ENCODE results near the gene WNT9A. TPM values are rescaled to one million over a fixed set of nuclear protein-coding genes. Genes with fewer than 3 reads are reported as not detected.

The WNT9A gene
- polyA plus RNA-seq, 1 experiment: 1.5 TPM

GRCh38 chr1:227893300-227893948 is 54.3 kb downstream of the WNT9A start:
- POLR2A ChIA-PET: no interaction called here
- no peak for DNase-seq (ENCODE audit: low read depth)
- CTCF ChIA-PET: no interaction called here

GRCh38 chr1:227892489-227893299 is 55.0 kb downstream of the WNT9A start:
- POLR2A ChIA-PET: no interaction called here
- H3K4me3 ChIP-seq (ENCODE audit: low read depth, low read length): no peak overlapping the region
- no peak for DNase-seq (ENCODE audit: low read depth)
- no peaks in the 10 kb centered on the region; the same call in 1 of the 2 replicates for H3K27me3 ChIP-seq (ENCODE audit: control insufficient read depth, insufficient read depth, low read length)
- CTCF ChIA-PET: interaction anchor here (1.1 kb wide), 1 partner anchor 129 kb away, joined by 3 read pairs; no protein-coding TSS in a partner anchor
- H3K36me3 ChIP-seq (ENCODE audit: control insufficient read depth, insufficient read depth, low read length): no peaks in the 10 kb centered on the region
- TF ChIP-seq CTCF (IDR thresholded peaks at IDR 0.05; ENCODE audit: insufficient read depth, low read depth, low read length): no peak

More at GRCh38 chr1:227893300-227893948, 54.3 kb downstream of the WNT9A start:
- Histone ChIP-seq H3K4me3 (ENCODE audit: low read depth, low read length) (no peak overlapping the region), H3K27me3 (ENCODE audit: control insufficient read depth, insufficient read depth, low read length) (no peaks in the 10 kb centered on the region), H3K36me3 (ENCODE audit: control insufficient read depth, insufficient read depth, low read length) (no peaks in the 10 kb centered on the region)
- TF ChIP-seq CTCF (IDR thresholded peaks at IDR 0.05; ENCODE audit: insufficient read depth, low read depth, low read length): no peak

- TF ChIP-seq CTCF (IDR thresholded peaks at IDR 0.05; ENCODE audit: insufficient read depth, low read depth, low read length): no peak
- CTCF ChIA-PET: interaction anchor here (1.1 kb wide), 1 partner anchor 128 kb away, joined by 3 read pairs; no protein-coding TSS in a partner anchor
- no peak for DNase-seq (ENCODE audit: low read depth)
- Histone ChIP-seq H3K4me3 (ENCODE audit: low read depth, low read length) (no peak overlapping the region), H3K27me3 (ENCODE audit: control insufficient read depth, insufficient read depth, low read length) (no peaks in the 10 kb centered on the region; the same call in 1 of the 2 replicates), H3K36me3 (ENCODE audit: control insufficient read depth, insufficient read depth, low read length) (no peaks in the 10 kb centered on the region)
- POLR2A ChIA-PET: no interaction called here
Measured at GRCh38 chr1:227891955-227892488, 55.7 kb downstream of the WNT9A start.

- H3K27me3 ChIP-seq (ENCODE audit: control insufficient read depth, insufficient read depth, low read length): no peaks in the 10 kb centered on the region; the same call in 1 of the 2 replicates
- POLR2A ChIA-PET: no interaction called here
- no peak overlapping the region for H3K4me3 ChIP-seq (ENCODE audit: low read depth, low read length)
- DNase-seq (ENCODE audit: low read depth): no peak
- CTCF ChIA-PET: interaction anchor here (1.1 kb wide), 1 partner anchor 128 kb away, joined by 3 read pairs; no protein-coding TSS in a partner anchor
- no peaks in the 10 kb centered on the region for H3K36me3 ChIP-seq (ENCODE audit: control insufficient read depth, insufficient read depth, low read length)
- no peak for TF ChIP-seq CTCF (IDR thresholded peaks at IDR 0.05; ENCODE audit: insufficient read depth, low read depth, low read length)
Measured at GRCh38 chr1:227891223-227891954, 56.3 kb downstream of the WNT9A start.
